Activated CD4-positive, alpha-beta T cell treated with anti-CD3 and anti-CD28 coated beads, Interleukin-2, amount 10 ng/mL, durations not matched to agents 24 days and 14 days (primary cell): ENCODE measurements around the gene CYP2W1. TPM values are rescaled to one million over a fixed set of nuclear protein-coding genes. Genes with fewer than 3 reads are reported as not detected.

Source experiments
- DNase-seq: peaks from one replicate; pipeline ENCODE4 v3.0.0; 2022
- H3K27ac Mint-ChIP-seq: one replicate; pipeline ENCODE4 v1.8.0; 2022; ENCODE audit warnings: mild to moderate bottlenecking, mixed read lengths
- H3K27me3 Mint-ChIP-seq: one replicate; pipeline ENCODE4 v1.8.0; 2022; ENCODE audit warnings: mixed read lengths
- H3K36me3 Mint-ChIP-seq: one replicate; pipeline ENCODE4 v1.8.0; 2022; ENCODE audit warnings: low read depth, mild to moderate bottlenecking, mixed read lengths
- H3K4me1 Mint-ChIP-seq: one replicate; pipeline ENCODE4 v1.8.0; 2021; ENCODE audit warnings: mixed read lengths
- H3K4me3 Mint-ChIP-seq: one replicate; pipeline ENCODE4 v1.8.0; 2022; ENCODE audit warnings: mild to moderate bottlenecking, moderate library complexity, mixed read lengths
- H3K9me3 Mint-ChIP-seq: one replicate; pipeline ENCODE4 v1.8.0; 2021; ENCODE audit warnings: mixed read lengths
- intact Hi-C: fragments of 100-400 bp; cut with micrococcal nuclease; formaldehyde crosslinking; loops from one replicate; pipeline ENCODE4 v1.15.1; 2023
- total RNA-seq: library from RNA; stranded (reverse); gene quantifications from 2 replicates; pipeline ENCODE4 v1.2.3, GENCODE V29; 2022

Gene CYP2W1
- total RNA-seq, 1 donor from 2014 or later = not detected

DNA sequence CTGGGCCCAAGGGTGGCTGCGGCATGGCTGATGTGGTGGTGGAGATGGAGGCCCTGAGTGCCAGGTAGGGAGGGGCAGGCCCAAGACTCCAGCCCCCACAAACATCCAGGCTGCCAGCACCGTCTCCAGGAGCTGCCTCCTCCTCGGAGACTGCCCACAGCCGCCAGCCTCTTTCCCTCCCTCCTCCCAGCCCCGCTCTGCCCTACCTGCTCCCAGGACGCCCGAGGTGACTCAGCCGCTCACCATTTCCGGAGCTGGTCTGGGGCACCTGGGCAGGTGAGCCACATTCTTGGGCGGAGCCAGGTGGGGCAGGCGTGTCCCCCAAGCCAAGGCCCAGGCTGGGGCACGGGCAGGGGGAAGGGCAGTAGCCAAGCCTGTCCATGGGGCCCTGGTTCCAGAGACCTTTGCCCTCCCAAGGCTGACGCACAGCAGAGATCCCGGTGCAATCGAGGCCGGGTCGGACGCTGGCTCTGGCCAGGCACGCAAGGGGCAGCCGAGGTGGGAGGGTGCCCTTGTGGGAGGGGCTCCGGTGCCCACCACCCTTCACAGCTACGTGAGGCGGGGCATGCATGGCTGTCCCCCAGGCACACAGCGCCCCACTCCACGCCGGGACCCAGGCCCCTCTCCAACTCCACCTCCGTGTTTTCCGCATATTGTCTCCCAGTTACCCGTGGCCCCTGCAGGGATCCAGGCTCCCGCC, 37.3 kb upstream of the CYP2W1 start:
- Mint-ChIP-seq H3K9me3 (peaks cover 3% of the 10 kb centered on the region), H3K4me3 (no peak overlapping the region), H3K36me3 (peaks cover 9% of the 10 kb centered on the region), H3K27ac (no peak overlapping the region), H3K4me1 (peaks cover 13% of the 10 kb centered on the region), H3K27me3 (peaks cover 2% of the 10 kb centered on the region)
- intact Hi-C loops = no loop called here
- DNase-seq = no peak

DNA sequence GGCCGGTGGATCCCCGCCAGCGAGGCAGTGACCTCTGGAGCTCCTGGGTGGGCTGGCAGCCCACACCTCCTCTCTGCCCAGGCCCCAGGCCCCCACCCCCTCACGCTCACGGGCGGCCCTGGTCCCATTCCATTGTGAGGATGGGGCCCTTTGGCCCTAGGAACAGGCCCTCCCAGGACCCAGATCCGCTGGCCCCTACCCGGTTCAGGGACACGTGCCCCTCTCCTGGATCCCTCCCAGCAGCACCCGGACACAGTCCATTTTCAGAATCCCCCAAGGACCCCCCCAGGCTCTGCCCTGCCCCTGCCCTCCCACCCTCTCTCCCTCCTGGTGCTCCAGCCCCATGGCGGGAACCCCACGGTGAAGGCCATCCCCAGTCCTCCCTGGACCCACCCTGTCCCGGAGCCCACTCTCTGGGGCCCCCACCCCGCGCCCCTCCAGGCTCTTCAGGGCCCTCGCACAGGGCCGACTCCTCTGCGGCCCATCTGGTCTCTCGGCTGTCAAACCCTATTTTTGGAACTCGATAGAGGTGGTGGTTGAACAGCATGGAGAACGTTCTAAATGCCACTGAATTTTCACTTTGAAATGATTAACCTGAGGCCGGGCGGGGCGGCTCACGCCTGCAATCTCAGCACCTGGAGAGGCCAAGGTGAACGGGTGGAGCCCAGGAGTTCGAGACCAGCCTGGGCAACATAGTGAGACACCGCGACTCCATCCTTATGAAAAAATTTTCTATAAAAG, 36.6 kb upstream of the CYP2W1 start:
- H3K4me3 Mint-ChIP-seq = no peak overlapping the region
- DNase-seq = no peak
- H3K27me3 Mint-ChIP-seq = peaks cover 2% of the 10 kb centered on the region
- intact Hi-C loops = no loop called here
- H3K27ac Mint-ChIP-seq = no peak overlapping the region
- H3K36me3 Mint-ChIP-seq = peaks cover 9% of the 10 kb centered on the region
- no peaks in the 10 kb centered on the region for H3K9me3 Mint-ChIP-seq
- H3K4me1 Mint-ChIP-seq = peaks cover 11% of the 10 kb centered on the region

DNA sequence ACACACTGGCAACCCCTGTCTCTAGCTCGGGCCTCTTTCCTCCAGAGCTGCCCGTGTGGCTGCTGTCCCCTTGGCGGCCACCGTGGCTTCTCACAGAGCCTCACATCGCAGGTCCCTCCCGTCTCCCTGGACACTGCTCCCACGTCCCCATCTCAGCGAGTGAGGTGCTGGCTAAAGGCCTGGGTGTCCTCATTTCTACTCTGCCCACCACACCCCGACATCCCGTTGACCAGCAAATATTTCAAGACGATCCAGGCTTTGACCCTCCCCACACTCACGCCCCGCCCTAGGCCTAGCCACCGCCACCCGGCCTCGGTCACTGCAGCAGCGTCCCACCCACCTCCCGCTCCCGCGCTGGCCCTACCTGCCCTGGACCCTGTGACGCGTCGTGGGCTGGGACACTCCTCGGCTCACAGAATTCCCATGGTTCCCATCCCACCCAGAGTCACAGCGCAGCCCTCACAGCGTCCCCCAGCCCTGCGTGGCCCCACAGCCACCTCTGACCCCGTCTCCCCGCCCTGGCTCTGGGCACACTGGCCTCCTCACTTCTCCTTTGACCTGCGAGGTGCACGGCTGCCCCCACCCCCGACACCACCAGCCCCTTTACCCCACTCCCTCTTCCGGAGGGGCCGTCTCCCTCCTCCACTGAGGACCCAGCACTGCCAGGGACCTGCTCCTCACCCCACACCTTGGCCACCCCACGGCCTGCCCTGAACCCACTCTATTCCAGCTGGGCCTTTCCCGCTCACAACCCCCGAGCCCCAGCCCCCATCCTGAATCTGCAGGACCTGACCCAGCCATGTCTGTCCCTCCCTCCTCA, 35.4 kb upstream of the CYP2W1 start:
- H3K36me3 Mint-ChIP-seq = peaks cover 4% of the 10 kb centered on the region
- H3K27ac Mint-ChIP-seq = no peak overlapping the region
- no peaks in the 10 kb centered on the region for H3K9me3 Mint-ChIP-seq
- no peak overlapping the region for H3K4me3 Mint-ChIP-seq
- no peaks in the 10 kb centered on the region for H3K27me3 Mint-ChIP-seq
- peaks cover 5% of the 10 kb centered on the region for H3K4me1 Mint-ChIP-seq
- intact Hi-C loops = no loop called here
- no peak for DNase-seq

DNA sequence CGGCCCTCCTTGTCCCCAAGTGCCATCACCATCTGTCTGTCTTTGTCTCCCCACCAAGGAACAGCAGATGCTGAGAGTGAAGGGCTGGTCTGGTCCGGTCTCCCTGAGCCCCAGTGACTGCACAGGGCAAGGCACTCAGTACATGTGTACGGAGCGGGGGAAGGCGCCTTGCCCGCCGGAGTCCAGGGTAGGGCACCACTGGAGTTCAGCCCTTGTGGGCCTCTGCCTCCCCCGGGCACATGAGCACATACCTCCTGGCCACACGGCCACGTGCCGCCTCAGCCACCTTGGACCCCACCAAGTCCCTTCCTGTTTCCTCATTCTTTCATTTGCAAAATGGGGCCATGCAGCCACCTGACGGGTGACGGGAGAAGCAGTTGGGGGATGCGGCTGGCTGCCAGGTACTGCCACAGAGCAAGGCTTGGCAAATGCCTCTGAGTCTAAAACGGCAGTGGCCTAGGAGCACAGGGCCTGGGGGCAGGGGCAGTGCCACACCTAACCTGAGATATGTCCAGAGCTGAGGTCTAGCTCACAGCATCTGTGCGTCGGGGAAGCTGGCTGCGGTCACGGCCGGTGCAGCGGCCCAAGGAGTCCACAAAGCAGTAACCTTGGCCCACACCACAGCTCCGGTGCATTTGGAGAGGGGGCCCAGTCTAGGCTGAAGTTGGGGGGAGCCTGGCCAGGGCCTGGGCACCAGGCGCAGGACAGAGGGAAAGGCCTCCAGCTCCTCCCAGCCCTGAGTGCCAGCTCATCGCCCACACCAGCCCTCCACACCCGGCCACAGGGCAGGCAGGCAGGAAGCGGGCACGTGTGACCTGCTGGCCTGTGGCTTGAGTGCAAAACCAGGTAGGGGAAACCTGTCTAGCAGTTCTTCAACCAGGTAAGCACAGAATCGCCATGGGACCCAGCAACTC, 33.7 kb upstream of the CYP2W1 start:
- no peak overlapping the region for H3K4me3 Mint-ChIP-seq
- intact Hi-C loops = no loop called here
- peaks cover 4% of the 10 kb centered on the region for H3K36me3 Mint-ChIP-seq
- no peak for DNase-seq
- H3K27ac Mint-ChIP-seq = no peak overlapping the region
- H3K4me1 Mint-ChIP-seq = peaks cover 5% of the 10 kb centered on the region
- H3K9me3 Mint-ChIP-seq = no peaks in the 10 kb centered on the region
- no peaks in the 10 kb centered on the region for H3K27me3 Mint-ChIP-seq

DNA sequence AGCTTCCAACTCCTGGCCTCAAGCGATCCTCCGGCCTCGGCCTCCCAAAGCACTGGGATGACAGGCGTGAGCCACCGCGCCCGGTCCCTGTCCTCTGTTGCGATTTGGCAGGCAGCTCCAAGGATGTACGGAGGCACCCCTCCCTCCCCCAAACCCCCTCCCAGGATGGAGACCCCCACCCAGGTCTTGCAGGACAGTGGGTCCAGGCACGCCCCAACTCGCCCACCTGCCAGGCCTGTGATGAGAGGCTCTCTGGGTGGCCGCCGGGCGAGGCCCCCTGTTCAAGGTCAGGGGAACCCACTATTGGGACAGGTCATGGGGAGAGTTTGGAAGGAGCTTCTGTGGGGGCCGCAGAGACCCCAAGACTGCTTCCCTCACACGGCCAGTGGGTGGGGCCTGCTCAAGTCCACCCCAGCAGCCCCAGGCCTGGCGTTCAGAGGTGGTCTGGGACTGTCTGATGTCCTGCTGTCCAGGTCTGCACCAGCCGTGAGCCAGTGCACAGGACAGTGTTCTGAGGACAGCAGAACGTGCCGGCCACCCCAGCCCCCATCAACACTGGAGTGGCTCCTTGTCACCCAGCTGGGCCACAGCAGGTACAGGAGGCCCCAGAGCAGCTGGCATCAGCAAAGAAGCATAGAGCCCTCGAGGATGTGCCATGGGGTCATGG, 31.0 kb upstream of the CYP2W1 start:
- peaks cover 8% of the 10 kb centered on the region for H3K27me3 Mint-ChIP-seq
- no peak for DNase-seq
- peak overlapping the region; percentile 29 for H3K27ac Mint-ChIP-seq
- peak overlapping the region; percentile 64 for H3K4me3 Mint-ChIP-seq
- no peaks in the 10 kb centered on the region for H3K9me3 Mint-ChIP-seq
- peaks cover 4% of the 10 kb centered on the region for H3K36me3 Mint-ChIP-seq
- H3K4me1 Mint-ChIP-seq = peaks cover 6% of the 10 kb centered on the region
- intact Hi-C loops = no loop called here

DNA sequence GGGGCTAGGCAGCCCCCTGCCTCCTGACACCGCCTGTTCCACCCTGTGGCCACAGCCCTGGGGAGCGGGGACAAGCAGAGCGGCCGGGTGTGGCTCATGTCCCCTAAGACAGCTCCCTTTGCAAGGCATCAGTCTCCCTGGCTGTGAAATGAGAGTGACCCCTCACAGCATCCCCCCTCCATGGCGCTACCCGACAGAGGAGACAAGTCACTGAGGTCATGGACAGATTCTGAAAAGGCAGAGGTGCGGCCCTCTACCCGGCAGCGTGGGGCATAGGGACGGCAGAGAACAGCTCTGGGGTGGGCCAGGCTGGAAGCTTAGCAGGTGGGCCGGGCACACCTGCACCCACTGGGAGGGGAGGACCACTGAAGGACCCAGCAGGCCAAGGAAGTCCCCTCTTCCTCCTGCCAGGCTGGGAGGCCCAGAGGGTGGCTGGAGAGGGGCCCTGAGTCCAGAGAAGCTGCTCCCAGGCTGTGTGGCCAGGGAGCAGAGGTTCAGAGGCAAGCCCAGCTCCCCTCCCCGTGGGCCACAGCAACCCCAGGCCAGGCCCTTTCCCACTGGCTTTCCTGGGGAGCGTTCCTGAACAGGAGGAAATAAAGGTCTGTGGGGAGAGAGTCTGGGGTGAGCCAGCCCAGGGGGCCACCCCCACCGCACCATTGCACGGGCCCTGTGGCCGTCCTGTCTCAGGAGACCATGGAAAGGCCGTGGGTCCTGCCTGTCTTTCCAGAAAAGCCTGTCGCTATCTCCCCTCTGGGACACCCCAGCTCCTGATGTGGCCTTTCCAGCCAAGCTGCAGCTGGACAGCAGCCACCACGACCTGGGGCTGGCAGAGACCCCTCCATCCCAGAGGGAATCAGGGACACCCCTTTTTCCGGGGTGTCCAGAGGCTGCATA, 30.2 kb upstream of the CYP2W1 start:
- Mint-ChIP-seq H3K9me3 (no peaks in the 10 kb centered on the region), H3K27me3 (peaks cover 8% of the 10 kb centered on the region), H3K36me3 (peaks cover 2% of the 10 kb centered on the region), H3K4me1 (peaks cover 6% of the 10 kb centered on the region), H3K4me3 (peak overlapping the region; percentile 65), H3K27ac (peak overlapping the region; percentile 29)
- intact Hi-C loops = no loop called here
- no peak for DNase-seq

DNA sequence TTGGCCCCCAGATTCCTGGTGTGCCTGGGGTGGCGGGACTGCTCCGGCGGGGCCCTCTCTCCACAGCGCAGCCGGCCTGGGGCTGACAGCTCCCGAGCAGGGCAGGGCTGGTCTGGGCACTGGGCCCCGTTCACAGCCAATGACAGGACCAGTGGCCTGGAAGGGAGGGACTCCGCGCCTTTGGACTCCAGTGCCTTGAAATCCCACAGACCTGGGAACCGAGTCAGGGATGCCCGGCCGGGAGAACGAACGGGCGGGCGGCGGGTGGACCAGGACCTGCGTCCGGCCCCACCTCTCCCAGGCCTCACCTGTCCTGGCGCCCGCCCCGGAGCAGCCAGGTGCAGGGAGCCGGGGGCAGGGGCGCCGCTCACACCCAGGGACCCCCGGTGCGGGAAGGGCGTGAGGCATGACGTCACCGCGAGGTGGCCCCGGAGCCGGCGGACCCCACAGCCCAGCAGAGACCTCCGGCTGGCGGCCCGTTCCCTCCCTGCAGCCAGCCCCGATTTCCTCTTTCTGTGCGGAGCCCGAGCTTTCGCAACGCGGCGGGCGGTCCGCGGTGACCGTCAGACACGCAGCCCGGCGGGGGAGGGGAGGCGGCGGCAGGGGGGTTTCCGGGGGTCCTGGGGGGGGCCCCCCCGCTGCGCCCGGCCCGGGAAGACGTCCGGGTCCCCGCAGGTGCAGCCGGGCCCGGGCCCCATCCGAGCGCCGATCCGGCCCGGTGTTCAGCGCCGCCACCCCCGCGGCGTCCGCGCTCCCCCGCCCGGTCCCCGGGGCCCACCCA, 29.2 kb upstream of the CYP2W1 start:
- intact Hi-C loops = loop anchor here (1.0 to 2.0 kb wide), 2 partner anchors 21 to 44 kb away; partner anchors contain the start of gene COX19
- Mint-ChIP-seq H3K27ac (no peak overlapping the region), H3K27me3 (peaks cover 8% of the 10 kb centered on the region)

DNA sequence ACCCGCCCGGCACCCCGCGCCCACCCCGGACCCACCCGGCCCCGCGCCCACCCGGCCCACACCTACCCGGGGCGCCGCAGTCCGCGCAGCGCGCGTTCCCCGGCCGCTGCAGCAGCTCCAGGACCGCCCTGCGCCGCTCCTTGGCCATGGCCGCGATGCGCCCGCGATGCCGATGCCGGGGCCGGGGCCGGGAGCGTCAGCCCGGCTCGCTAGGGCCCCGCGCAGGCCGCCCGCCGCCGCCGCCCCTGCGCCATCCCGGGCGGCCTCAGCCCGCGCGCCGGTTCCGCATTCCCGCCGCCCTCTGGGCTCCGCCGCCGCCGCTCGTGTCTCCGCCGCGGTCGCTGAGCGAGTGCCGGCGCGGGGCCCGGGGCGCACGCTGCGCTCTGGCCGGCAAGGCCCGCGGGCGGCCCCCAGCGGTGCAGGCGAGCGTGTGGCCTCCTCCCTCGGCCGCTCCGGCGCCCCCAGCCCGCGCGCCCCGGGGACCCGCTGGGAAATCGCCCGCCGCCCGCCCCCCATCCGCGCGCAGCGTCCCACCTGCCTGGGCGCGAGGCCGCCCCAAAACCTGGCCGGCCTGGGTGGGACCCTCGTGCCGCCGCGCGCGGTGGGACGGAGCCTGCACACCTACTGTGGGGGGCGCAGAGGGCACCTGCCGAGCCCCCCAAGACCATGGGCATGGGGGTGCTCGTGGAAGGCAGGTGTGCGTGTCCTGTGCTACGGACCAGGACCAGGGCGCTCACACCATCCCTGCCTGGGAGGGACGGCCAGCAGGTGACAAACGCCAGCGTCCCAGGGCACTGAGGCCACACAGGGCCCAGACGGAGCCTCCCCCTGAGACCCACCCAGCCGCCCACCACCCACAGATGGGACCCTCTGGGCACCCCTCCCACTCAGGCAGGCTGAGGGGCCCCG, 28.4 kb upstream of the CYP2W1 start, which contains the start of gene ADAP1:
TSS of gene ADAP1 (minus strand) at position 351 of the 909 bp plus-strand sequence. CDS start at position 148, 203 bp downstream.
- Mint-ChIP-seq H3K36me3 (peaks cover 2% of the 10 kb centered on the region), H3K27ac (peak within 1 kb of the TSS; percentile 69)

More for the DNA sequence above, 29.2 kb upstream of the CYP2W1 start:
- DNase-seq = peak; percentile 74
- no peaks in the 10 kb centered on the region for H3K9me3 Mint-ChIP-seq
- peaks cover 5% of the 10 kb centered on the region for H3K4me1 Mint-ChIP-seq
- H3K4me3 Mint-ChIP-seq = peak overlapping the region; percentile 65
- H3K36me3 Mint-ChIP-seq = peaks cover 2% of the 10 kb centered on the region

DNA sequence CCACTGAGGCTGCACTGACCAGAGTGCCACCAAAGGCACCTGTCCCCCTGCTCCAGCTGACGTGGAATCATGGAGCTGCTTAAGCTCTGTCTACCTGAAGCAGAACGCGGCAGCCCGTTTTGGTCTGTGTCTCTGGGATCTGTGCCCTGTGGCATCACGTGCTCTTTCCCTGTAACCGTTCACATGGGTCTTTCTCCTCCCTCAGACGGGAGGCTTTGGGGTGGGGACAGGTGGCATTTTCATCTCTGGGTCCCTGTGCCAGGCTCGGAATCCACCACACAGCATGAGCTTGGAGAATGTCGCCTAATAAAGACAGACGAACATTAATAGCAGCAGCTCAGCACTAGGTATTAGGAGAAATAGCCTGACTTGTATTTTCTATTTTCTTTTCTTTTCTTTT, 26.9 kb upstream of the CYP2W1 start:
- peaks cover 8% of the 10 kb centered on the region for H3K27me3 Mint-ChIP-seq
- H3K4me1 Mint-ChIP-seq = peaks cover 2% of the 10 kb centered on the region
- intact Hi-C loops = loop anchor here (5.0 kb wide), 1 partner anchor 34 kb away; no protein-coding TSS in a partner anchor
- peak overlapping the region; percentile 39 for H3K4me3 Mint-ChIP-seq
- no peaks in the 10 kb centered on the region for H3K9me3 Mint-ChIP-seq
- H3K27ac Mint-ChIP-seq = no peak overlapping the region
- H3K36me3 Mint-ChIP-seq = no peaks in the 10 kb centered on the region
- no peak for DNase-seq

More for the DNA sequence above, 28.4 kb upstream of the CYP2W1 start, which contains the start of gene ADAP1:
- peak within 1 kb of the TSS; percentile 74 for H3K4me3 Mint-ChIP-seq
- DNase-seq = peak; percentile 88
- H3K27me3 Mint-ChIP-seq = peaks cover 8% of the 10 kb centered on the region
- H3K9me3 Mint-ChIP-seq = no peaks in the 10 kb centered on the region
- peaks cover 5% of the 10 kb centered on the region for H3K4me1 Mint-ChIP-seq
- intact Hi-C loops = loop anchor here (1.0 to 5.0 kb wide), 3 partner anchors 20 to 45 kb away; partner anchors contain the start of gene COX19

DNA sequence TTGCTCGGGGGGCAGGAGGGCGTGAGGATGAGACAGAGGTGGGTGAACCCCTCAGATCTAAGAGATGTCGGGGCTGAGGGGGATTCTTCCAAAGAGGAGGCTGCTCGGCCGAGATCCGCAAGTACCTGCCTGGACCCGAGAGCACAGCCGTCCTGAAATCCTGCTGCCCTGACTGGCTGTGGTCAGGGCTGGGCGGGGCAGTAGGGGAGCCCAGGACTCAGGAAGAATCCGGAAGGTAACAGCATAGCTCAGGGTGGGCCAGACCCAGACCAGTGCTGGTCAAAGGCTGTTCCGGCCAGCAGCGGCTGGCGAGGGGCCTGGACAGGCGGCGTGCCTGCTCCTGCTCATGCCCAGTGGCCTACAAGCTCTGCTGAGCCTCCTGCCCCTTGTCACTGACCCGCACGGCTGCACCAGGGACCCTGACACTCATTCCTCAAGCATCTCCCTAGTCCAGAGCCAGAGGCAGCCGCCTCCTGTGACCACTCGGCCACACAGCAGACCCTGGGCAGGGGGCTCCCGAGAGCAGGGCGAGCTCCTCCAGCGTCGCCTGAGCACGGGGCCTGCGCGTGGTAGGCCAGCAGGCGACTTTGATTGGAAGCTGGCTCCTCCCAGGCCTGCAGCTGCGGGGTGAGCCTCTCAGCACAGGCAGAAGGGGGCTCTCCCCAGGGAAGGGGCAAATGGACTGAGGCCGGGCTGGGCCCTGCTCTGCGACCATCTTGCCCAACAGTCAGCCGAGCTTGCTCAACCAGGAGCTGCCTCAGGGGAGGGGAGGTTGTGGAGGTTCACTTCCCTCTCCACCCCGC, 25.4 kb upstream of the CYP2W1 start:
- Mint-ChIP-seq H3K36me3 (no peaks in the 10 kb centered on the region), H3K4me1 (peaks cover 2% of the 10 kb centered on the region), H3K9me3 (no peaks in the 10 kb centered on the region), H3K27ac (no peak overlapping the region), H3K4me3 (no peak overlapping the region), H3K27me3 (peaks cover 8% of the 10 kb centered on the region)
- no peak for DNase-seq
- intact Hi-C loops = loop anchor here (5.0 kb wide), 1 partner anchor 35 kb away; no protein-coding TSS in a partner anchor
